CD4-positive, alpha-beta T cell (primary cell): Measurements from ENCODE around the gene SGO2. TPM values are rescaled to one million over a fixed set of nuclear protein-coding genes. Genes with fewer than 3 reads are reported as not detected.
"Not testable (repeated sequence)": the region's sequence is repeated elsewhere in the genome, so short reads cannot be mapped to it uniquely, and the experiment has no call there.

Source experiments
- ATAC-seq: fragments of 200-7000 bp; cut with Tn5 transposase; one replicate; pipeline ENCODE4 v1.10.0; 2022; ENCODE audit warnings: mild to moderate bottlenecking; ENCODE audit not compliant: poor library complexity
- CTCF ChIA-PET: fragments of 350-600 bp; sonication (Branson Sonifier 250); formaldehyde crosslinking; loops from one replicate; lab custom pipeline; 2021; ENCODE audit warnings: antibody characterized with exemption, inconsistent platforms; lab: Charles Lee
- POLR2A ChIA-PET: fragments of 350-600 bp; sonication (Branson Sonifier 250); formaldehyde crosslinking; loops from one replicate; lab custom pipeline; 2021; ENCODE audit warnings: antibody characterized with exemption, inconsistent platforms; lab: Charles Lee
- DNase-seq, 14 experiments: peaks; one replicate each; pipeline ENCODE4 v3.0.0-alpha.2; 2013 to 2020; ENCODE audit warnings: mixed read lengths in 2 of 14
- H3K27ac ChIP-seq, 2 donors: one replicate each; pipeline versions ENCODE4 v1.5.1 to v1.7.0; 2013; ENCODE audit warnings: low read length in 2 of 2, low read depth in 1 of 2, mild to moderate bottlenecking in 1 of 2
- H3K27me3 ChIP-seq, 2 experiments: 1 replicate in 1 of 2; 2 replicates in 1 of 2; pipeline versions ENCODE4 v1.6.1 to v1.7.0; 2013; ENCODE audit warnings: low read length in 2 of 2, control low read depth in 1 of 2, mild to moderate bottlenecking in 1 of 2, moderate library complexity in 1 of 2; ENCODE audit not compliant: insufficient read depth in 2 of 2, control insufficient read depth in 1 of 2
- H3K36me3 ChIP-seq: one replicate; pipeline ENCODE4 v1.6.1; 2013; ENCODE audit warnings: low read length, control low read depth; ENCODE audit not compliant: insufficient read depth
- H3K4me1 ChIP-seq: one replicate; pipeline ENCODE4 v1.6.1; 2013; ENCODE audit warnings: low read length, control low read depth; ENCODE audit not compliant: insufficient read depth
- H3K4me3 ChIP-seq: one replicate; pipeline ENCODE4 v1.5.1; 2013; ENCODE audit warnings: mild to moderate bottlenecking, low read length, moderate library complexity
- H3K9me3 ChIP-seq, 2 experiments: 1 replicate in 1 of 2; 2 replicates in 1 of 2; pipeline versions ENCODE4 v1.6.1 to v1.7.0; 2013; ENCODE audit warnings: low read length in 2 of 2, mild to moderate bottlenecking in 2 of 2, control low read depth in 1 of 2, moderate library complexity in 1 of 2; ENCODE audit not compliant: control insufficient read depth in 1 of 2, insufficient read depth in 1 of 2
- H3K27ac Mint-ChIP-seq: one replicate; pipeline ENCODE4 v1.8.0; 2020; ENCODE audit warnings: mixed read lengths
- H3K27me3 Mint-ChIP-seq: one replicate; pipeline ENCODE4 v1.8.0; 2021; ENCODE audit warnings: mixed read lengths
- H3K36me3 Mint-ChIP-seq: one replicate; pipeline ENCODE4 v1.8.0; 2021; ENCODE audit warnings: low read depth, mixed read lengths
- H3K4me1 Mint-ChIP-seq: one replicate; pipeline ENCODE4 v1.8.0; 2021; ENCODE audit warnings: low read depth, mixed read lengths
- H3K4me3 Mint-ChIP-seq: one replicate; pipeline ENCODE4 v1.8.0; 2020; ENCODE audit warnings: mild to moderate bottlenecking, mixed read lengths
- H3K9me3 Mint-ChIP-seq: one replicate; pipeline ENCODE4 v1.8.0; 2020; ENCODE audit warnings: mixed read lengths
- intact Hi-C, 2 experiments: fragments of 100-400 bp; cut with DNase I in 1 of 2; cut with micrococcal nuclease in 1 of 2; formaldehyde crosslinking; loops; one replicate each; pipeline versions ENCODE4 v1.15.1 to v1.9.0; 2023 to 2025; cut with DNase I, micrococcal nuclease
- total RNA-seq, 174 experiments: library from RNA in 2 of 174; stranded (reverse) in 2 of 174; gene quantifications; one replicate each; pipeline ENCODE4 v1.2.3 and lab custom pipeline; 2021 to 2026
- TF ChIP-seq, protein P1 (sequence below): fragments of 200-600 bp; IDR thresholded peaks from one replicate; pipeline ENCODE4 v1.8.0; 2022; ENCODE audit warnings: antibody characterized with exemption, mild to moderate bottlenecking

The SGO2 gene
- total RNA-seq, 2 experiments from 2014 or later = 0.64 to 0.74 TPM

DNA sequence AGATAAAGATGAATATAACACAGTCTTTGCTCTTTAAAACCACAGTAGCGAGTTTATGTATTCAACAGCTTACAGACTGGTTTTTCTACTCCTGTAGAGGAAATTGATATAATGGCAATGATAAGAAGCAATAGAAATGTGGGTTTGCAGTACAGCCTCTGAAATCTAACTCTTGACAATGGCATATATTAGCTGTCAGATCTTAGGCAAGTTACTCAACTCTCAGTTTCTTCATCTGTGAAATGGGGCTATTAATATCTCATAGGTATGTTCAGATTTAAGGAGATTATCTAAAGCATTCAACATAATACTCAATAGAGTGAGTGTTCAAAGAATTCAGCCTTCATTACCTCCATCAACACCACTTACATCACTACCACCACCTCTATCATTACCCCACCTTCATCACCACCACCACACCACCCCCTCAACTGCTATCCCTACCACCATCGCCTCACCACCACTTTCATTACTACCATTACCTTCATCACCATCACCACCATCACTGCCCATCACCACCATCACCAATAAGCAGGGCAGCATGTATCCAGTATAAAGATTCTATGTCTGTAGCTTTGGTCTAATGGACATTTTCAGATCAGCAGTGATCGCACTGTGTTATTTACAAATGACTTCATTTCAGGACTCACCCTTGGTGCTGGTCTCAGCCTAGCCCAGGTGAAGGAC lies 82.5 kb downstream of the SGO2 start:
- intact Hi-C loops = no loop called here
- Mint-ChIP-seq H3K9me3 (peaks cover 2% of the 10 kb centered on the region), H3K4me1 (no peaks in the 10 kb centered on the region), H3K4me3 (no peak overlapping the region), H3K27me3 (no peaks in the 10 kb centered on the region), H3K36me3 (no peaks in the 10 kb centered on the region), H3K27ac (no peak overlapping the region)
- CTCF ChIA-PET = no interaction called here
- ATAC-seq = no peak
- no peak overlapping the region for H3K4me3 ChIP-seq
- H3K36me3 ChIP-seq = no peaks in the 10 kb centered on the region
- H3K27ac ChIP-seq = no peak overlapping the region
- TF ChIP-seq, protein P1, sequence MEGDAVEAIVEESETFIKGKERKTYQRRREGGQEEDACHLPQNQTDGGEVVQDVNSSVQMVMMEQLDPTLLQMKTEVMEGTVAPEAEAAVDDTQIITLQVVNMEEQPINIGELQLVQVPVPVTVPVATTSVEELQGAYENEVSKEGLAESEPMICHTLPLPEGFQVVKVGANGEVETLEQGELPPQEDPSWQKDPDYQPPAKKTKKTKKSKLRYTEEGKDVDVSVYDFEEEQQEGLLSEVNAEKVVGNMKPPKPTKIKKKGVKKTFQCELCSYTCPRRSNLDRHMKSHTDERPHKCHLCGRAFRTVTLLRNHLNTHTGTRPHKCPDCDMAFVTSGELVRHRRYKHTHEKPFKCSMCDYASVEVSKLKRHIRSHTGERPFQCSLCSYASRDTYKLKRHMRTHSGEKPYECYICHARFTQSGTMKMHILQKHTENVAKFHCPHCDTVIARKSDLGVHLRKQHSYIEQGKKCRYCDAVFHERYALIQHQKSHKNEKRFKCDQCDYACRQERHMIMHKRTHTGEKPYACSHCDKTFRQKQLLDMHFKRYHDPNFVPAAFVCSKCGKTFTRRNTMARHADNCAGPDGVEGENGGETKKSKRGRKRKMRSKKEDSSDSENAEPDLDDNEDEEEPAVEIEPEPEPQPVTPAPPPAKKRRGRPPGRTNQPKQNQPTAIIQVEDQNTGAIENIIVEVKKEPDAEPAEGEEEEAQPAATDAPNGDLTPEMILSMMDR = no peak
- no peaks in the 10 kb centered on the region for H3K4me1 ChIP-seq
- POLR2A ChIA-PET = no interaction called here
- H3K27me3 ChIP-seq = no peaks in the 10 kb centered on the region
- H3K9me3 ChIP-seq = no peaks in the 10 kb centered on the region
- DNase-seq = no peak

DNA sequence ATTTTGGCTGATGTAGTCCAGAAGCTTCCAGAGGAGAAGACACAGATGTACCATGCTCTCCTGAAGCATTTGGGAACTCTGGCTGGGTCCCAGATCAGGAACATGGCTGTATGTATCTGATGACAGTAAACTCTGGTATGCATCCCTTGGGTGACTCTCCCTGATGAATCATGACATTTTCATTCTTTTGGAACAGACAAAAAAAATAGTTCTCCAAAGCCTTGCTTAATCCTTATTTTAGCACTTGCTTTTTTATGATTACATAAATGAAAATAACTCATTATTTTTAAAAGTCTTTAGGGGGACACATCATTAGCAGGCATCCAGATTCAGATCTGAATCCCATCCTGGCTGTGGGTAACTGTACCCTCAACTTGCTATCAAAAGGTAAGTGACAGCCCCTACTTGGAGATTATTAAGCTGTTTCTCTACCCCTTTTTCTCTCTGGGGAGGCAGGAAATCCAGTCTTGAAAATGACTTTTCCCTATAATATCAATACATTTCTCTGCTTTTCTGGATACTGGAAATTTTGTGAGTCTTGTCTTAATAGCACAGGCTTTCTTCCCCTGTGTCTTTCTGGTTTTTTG lies 83.1 kb downstream of the SGO2 start:
- Histone ChIP-seq H3K36me3 (no peaks in the 10 kb centered on the region), H3K27me3 (no peaks in the 10 kb centered on the region), H3K4me1 (no peaks in the 10 kb centered on the region), H3K4me3 (no peak overlapping the region), H3K27ac (no peak overlapping the region), H3K9me3 (no peaks in the 10 kb centered on the region)
- no peaks in the 10 kb centered on the region for H3K36me3 Mint-ChIP-seq
- peaks cover 2% of the 10 kb centered on the region for H3K9me3 Mint-ChIP-seq
- CTCF ChIA-PET = no interaction called here
- TF ChIP-seq, protein P1 = no peak
- no peak overlapping the region for H3K27ac Mint-ChIP-seq
- no peak for DNase-seq
- POLR2A ChIA-PET = no interaction called here
- H3K4me3 Mint-ChIP-seq = no peak overlapping the region
- no peak for ATAC-seq
- H3K27me3 Mint-ChIP-seq = no peaks in the 10 kb centered on the region
- no peaks in the 10 kb centered on the region for H3K4me1 Mint-ChIP-seq
- intact Hi-C loops = no loop called here

DNA sequence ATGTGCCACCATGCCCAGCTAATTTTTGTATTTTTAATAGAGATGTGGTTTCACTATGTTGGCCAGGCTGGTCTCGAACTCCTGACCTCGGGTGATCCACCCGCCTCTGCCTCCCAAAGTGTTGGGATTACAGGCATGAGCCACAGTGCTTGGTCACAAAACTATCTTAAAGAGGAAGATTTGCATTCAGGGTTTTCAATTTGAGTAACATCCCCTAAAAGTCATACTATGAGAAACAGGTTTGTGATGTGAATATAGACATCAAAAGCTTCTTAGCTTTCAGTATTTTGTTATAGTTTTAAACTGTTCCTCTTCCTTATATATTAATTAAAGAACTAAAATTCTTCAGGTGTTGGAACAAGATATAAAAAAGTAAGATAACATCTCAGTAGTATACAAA lies 84.2 kb downstream of the SGO2 start:
- H3K27ac Mint-ChIP-seq, H3K9me3 Mint-ChIP-seq, ATAC-seq, intact Hi-C loops, DNase-seq, POLR2A ChIA-PET, H3K36me3 Mint-ChIP-seq, H3K4me1 Mint-ChIP-seq, H3K36me3 ChIP-seq, H3K27me3 Mint-ChIP-seq, H3K4me3 Mint-ChIP-seq, H3K27me3 ChIP-seq, CTCF ChIA-PET, H3K9me3 ChIP-seq, H3K27ac ChIP-seq, H3K4me3 ChIP-seq, H3K4me1 ChIP-seq: not testable (repeated sequence)

DNA sequence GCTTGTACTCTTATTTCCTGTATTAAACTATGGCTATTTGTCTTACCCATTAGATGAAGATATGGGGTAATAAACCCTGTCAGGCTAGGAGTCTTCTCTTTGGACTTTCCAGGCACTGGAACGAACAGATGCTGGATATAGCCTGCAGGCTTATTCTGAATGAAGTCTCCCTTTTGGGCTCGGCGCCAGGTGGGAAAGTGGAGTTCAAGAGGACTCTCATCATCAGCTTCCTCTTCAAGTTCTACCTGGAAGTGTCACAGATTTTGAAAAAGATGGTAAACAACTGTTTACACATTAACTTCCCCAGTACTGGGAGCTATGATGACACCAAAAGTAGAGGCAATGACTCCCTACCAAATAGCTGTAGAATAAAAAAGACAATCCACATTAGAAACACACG lies 87.7 kb downstream of the SGO2 start:
- no peak overlapping the region for H3K27ac Mint-ChIP-seq
- H3K4me3 Mint-ChIP-seq = no peak overlapping the region
- no peak for DNase-seq
- no peak for ATAC-seq
- ChIA-PET POLR2A (no interaction called here), CTCF (no interaction called here)
- Histone ChIP-seq H3K9me3 (no peaks in the 10 kb centered on the region), H3K36me3 (no peaks in the 10 kb centered on the region), H3K27ac (no peak overlapping the region), H3K27me3 (no peaks in the 10 kb centered on the region), H3K4me1 (no peaks in the 10 kb centered on the region), H3K4me3 (no peak overlapping the region)
- no peaks in the 10 kb centered on the region for H3K27me3 Mint-ChIP-seq
- no peaks in the 10 kb centered on the region for H3K36me3 Mint-ChIP-seq
- TF ChIP-seq, protein P1 = no peak
- H3K9me3 Mint-ChIP-seq = no peaks in the 10 kb centered on the region
- no peaks in the 10 kb centered on the region for H3K4me1 Mint-ChIP-seq
- intact Hi-C loops = no loop called here
